Neural crest cell (in vitro differentiated cells): ENCODE measurements around the gene G0S2. TPM values are rescaled to one million over a fixed set of nuclear protein-coding genes. Genes with fewer than 3 reads are reported as not detected.

Source experiments
- DNase-seq: peaks from one replicate; pipeline ENCODE4 v3.0.0; 2021; ENCODE audit warnings: low read depth, mixed read lengths, low spot score
- H3K27ac Mint-ChIP-seq: one replicate; pipeline ENCODE4 v1.8.0; 2021; ENCODE audit warnings: mild to moderate bottlenecking, mixed read lengths; ENCODE audit not compliant: unreplicated experiment
- H3K27me3 Mint-ChIP-seq: 2 replicates; pipeline ENCODE4 v1.8.0; 2021; ENCODE audit warnings: low read depth, mild to moderate bottlenecking, mixed read lengths
- H3K36me3 Mint-ChIP-seq: 2 replicates; pipeline ENCODE4 v1.8.0; 2021; ENCODE audit warnings: low read depth, mild to moderate bottlenecking, mixed read lengths
- H3K4me1 Mint-ChIP-seq: 2 replicates; pipeline ENCODE4 v1.8.0; 2021; ENCODE audit warnings: mixed read lengths
- H3K4me3 Mint-ChIP-seq: one replicate; pipeline ENCODE4 v1.8.0; 2021; ENCODE audit warnings: mild to moderate bottlenecking, mixed read lengths
- H3K9me3 Mint-ChIP-seq: 2 replicates; pipeline ENCODE4 v1.8.0; 2021; ENCODE audit warnings: mixed read lengths
- CTCF ChIP-seq: fragments of 200-600 bp; sonication (generic); conservative IDR thresholded peaks from 2 replicates; pipeline ENCODE4 v1.5.0; 2021; ENCODE audit warnings: antibody characterized with exemption, mild to moderate bottlenecking
- total RNA-seq: library from RNA; stranded (reverse); gene quantifications from 2 replicates; pipeline ENCODE4 v1.2.1, GENCODE V29; 2021

Gene G0S2
- total RNA-seq, 1 donor from 2014 or later: 0.37 TPM

GRCh38 chr1:209628618-209629299 is 46.5 kb upstream of the G0S2 start:
- DNase-seq: no peak
- no peak overlapping the region for H3K27ac Mint-ChIP-seq
- H3K4me3 Mint-ChIP-seq: no peak overlapping the region
- H3K27me3 Mint-ChIP-seq: peaks cover 17% of the 10 kb centered on the region
- peaks cover 15% of the 10 kb centered on the region for H3K4me1 Mint-ChIP-seq
- no peaks in the 10 kb centered on the region for H3K9me3 Mint-ChIP-seq
- H3K36me3 Mint-ChIP-seq: no peaks in the 10 kb centered on the region
- no peak for TF ChIP-seq CTCF

- H3K9me3 Mint-ChIP-seq: no peaks in the 10 kb centered on the region
- H3K4me3 Mint-ChIP-seq: no peak overlapping the region
- H3K4me1 Mint-ChIP-seq: peaks cover 11% of the 10 kb centered on the region
- no peak for TF ChIP-seq CTCF
- no peak overlapping the region for H3K27ac Mint-ChIP-seq
- DNase-seq: no peak
- H3K36me3 Mint-ChIP-seq: no peaks in the 10 kb centered on the region
- H3K27me3 Mint-ChIP-seq: peaks cover 10% of the 10 kb centered on the region
Measured at GRCh38 chr1:209629621-209630382, 45.4 kb upstream of the G0S2 start.

GRCh38 chr1:209630383-209631225 is 44.6 kb upstream of the G0S2 start:
- TF ChIP-seq CTCF: no peak
- H3K27me3 Mint-ChIP-seq: peaks cover 10% of the 10 kb centered on the region
- no peak overlapping the region for H3K4me3 Mint-ChIP-seq
- peaks cover 10% of the 10 kb centered on the region for H3K4me1 Mint-ChIP-seq
- H3K27ac Mint-ChIP-seq: no peak overlapping the region
- H3K36me3 Mint-ChIP-seq: no peaks in the 10 kb centered on the region
- no peak for DNase-seq
- no peaks in the 10 kb centered on the region for H3K9me3 Mint-ChIP-seq

GRCh38 chr1:209633335-209633997 is 41.7 kb upstream of the G0S2 start:
- H3K27me3 Mint-ChIP-seq: peaks cover 13% of the 10 kb centered on the region
- H3K4me1 Mint-ChIP-seq: peaks cover 4% of the 10 kb centered on the region
- no peak overlapping the region for H3K27ac Mint-ChIP-seq
- H3K9me3 Mint-ChIP-seq: no peaks in the 10 kb centered on the region
- no peak overlapping the region for H3K4me3 Mint-ChIP-seq
- DNase-seq: no peak
- H3K36me3 Mint-ChIP-seq: no peaks in the 10 kb centered on the region
- TF ChIP-seq CTCF: no peak
